LNCAP (cell line): Measurements from ENCODE around the gene IRGQ.

Experiments
- TF ChIP-seq, protein P1 (sequence below): fragments of 450-650 bp; IDR thresholded peaks from 2 replicates; pipeline ENCODE4 v1.5.1; 2017; ENCODE audit warnings: mild to moderate bottlenecking

Gene IRGQ, protein sequence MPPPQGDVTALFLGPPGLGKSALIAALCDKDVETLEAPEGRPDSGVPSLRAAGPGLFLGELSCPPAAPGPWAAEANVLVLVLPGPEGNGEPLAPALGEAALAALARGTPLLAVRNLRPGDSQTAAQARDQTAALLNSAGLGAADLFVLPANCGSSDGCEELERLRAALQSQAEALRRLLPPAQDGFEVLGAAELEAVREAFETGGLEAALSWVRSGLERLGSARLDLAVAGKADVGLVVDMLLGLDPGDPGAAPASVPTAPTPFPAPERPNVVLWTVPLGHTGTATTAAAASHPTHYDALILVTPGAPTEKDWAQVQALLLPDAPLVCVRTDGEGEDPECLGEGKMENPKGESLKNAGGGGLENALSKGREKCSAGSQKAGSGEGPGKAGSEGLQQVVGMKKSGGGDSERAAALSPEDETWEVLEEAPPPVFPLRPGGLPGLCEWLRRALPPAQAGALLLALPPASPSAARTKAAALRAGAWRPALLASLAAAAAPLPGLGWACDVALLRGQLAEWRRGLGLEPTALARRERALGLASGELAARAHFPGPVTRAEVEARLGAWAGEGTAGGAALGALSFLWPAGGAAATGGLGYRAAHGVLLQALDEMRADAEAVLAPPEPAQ

DNA sequence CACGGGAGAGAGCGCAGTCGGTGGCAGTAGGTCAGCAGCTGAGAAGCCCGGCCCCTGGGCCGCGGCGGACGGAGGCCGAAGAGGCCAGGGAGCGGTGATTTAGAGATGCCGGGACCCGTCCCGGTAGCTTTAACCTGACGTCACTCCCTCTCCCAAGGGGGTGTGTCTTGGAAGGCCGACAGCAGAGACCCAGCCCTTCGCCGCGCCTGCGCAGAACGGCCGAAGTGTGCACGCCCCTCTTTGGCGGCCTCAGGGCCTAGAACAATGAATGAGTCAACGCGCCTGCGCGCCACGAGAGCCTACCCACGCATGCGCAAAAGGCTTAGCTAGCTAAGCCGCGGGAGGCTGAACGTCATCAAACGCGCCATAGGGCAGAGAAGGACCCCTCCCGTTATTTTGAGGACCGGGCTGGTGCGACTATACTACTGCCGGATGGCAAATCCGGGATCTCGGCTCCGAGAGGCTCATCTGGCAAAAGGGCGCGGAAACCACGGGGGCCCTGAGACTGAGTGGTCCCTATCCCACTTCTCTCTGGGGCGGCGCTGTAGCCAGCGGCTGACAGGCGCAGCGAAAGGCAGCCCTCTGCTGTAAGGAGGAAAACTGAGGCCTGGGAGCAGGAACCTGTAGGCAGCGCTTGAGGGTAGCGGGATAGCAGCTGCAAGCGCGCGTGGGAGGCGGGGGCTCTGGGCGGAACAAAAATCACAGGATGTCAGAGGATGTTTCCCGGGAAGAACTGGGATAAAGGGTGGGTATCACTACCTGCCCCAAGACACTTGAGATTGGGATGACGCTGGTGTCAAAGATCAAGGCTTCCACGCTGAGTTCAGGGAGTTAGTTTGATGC is at the start of gene IRGQ, which contains the start of gene ZNF576:
IRGQ (minus strand) TSS at position 136 of the 843 bp plus-strand sequence. CDS start 796 bp downstream, outside the sequence.
ZNF576 (plus strand) TSS at position 597 of the 843 bp plus-strand sequence. CDS start 514 bp downstream, outside the sequence.
- TF ChIP-seq, protein P1, sequence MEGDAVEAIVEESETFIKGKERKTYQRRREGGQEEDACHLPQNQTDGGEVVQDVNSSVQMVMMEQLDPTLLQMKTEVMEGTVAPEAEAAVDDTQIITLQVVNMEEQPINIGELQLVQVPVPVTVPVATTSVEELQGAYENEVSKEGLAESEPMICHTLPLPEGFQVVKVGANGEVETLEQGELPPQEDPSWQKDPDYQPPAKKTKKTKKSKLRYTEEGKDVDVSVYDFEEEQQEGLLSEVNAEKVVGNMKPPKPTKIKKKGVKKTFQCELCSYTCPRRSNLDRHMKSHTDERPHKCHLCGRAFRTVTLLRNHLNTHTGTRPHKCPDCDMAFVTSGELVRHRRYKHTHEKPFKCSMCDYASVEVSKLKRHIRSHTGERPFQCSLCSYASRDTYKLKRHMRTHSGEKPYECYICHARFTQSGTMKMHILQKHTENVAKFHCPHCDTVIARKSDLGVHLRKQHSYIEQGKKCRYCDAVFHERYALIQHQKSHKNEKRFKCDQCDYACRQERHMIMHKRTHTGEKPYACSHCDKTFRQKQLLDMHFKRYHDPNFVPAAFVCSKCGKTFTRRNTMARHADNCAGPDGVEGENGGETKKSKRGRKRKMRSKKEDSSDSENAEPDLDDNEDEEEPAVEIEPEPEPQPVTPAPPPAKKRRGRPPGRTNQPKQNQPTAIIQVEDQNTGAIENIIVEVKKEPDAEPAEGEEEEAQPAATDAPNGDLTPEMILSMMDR, result no peak

DNA sequence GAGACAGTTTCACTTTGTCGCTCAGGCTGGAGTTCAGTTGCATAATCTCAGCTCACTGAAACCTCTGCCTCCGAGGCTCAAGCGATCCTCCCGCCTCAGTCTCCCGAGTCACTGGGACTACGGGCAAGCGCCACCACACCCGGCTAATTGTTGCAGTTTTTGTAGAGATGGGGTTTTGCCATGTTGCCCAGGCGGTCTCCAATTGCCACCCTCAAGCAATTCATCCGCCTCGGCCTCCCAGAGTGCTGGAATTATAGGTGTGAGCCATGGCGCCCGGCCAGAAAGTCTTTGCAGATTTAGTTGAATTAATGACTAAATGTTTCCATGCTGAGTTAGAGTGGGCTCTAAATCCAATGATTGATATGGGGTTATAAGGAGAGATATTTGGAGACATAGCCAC is 48.2 kb upstream of the IRGQ start:
- TF ChIP-seq, protein P1, result no peak

DNA sequence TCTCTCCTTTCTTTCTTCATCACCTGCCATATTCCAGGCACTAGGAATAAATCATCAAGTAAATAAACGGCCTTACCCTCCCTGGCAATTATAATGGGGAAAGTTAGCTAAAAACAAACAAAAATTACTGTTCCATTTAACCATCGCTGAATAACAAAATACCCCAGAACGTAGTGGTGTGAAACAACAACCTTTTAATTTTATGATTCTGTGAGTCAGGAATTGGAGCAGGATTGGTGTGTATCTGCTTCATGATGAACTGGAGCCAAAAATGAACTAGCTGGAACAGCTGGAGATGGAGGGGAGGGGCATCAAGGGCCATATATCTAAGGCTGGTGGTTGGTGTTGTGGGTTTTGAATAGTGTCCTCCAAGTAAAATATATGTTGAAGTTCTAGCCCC is 47.4 kb upstream of the IRGQ start:
- TF ChIP-seq, protein P1, result no peak

DNA sequence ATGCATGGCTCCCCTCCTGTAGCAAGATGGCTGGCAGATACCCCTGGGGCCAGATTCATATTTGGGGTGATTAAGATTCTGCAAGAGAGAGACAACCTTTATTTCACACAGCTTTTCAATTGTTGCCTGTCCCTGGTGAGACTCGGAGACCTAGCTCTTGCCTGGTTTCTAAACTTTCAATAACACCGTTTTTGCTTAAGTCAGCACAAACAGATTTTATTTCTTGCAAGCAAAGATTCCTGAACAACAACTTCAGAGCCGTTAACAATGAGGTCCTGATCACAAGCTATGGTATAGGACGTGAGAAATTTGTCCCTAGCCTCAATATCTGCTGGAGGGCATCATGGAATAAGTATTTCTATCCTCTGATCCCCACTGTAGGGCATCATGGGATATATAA is 46.6 kb upstream of the IRGQ start:
- TF ChIP-seq, protein P1, result no peak

DNA sequence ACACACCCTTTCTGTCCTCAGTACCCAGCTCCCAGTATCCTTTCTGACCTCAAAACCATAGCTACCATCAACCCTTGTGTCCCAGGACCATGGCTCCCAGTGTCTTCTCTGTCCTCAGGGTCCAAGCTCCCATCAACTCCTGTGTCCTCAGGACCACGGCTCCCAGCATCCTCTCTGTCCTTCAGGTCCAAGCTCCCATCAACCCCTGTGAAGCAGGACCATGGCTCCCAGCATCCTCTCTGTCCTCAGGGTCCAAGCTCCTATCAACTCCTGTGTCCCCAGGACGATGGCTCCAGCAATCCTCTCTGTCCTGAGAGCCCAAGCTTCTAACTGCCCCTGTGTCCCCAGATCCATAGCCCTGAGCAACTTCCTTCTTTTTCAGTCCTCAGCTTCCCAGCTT is 45.4 kb upstream of the IRGQ start:
- TF ChIP-seq, protein P1, result no peak

DNA sequence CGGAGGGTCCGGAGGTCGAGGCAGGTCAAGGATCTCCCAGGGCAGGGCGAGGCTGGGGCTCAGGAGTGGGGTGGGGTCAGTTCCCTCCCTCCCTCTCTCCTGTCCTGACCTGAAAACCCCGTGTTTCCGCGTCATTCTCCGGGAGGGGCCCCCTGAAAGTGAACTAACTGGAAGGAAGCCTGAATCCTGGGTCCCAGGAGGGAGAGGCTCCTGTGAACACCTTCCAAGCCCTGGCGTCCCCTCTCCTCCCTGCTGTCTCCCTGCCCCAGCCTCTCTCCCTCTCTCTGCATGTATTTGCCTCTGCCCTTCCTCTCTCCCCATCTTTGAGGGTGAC is 44.5 kb upstream of the IRGQ start:
- TF ChIP-seq, protein P1, result no peak
